Loucy (cell line): ENCODE measurements around the gene TLK1.
A peak's percentile ranks its signal among the peaks of the same experiment; 100 is the strongest.

Experiments used
- H2AFZ ChIP-seq: fragments of 200-600 bp; sonication (generic); 2 replicates; pipeline ENCODE4 v1.6.0; 2016; ENCODE audit warnings: antibody characterized with exemption, mild to moderate bottlenecking, low read length, moderate library complexity
- H3F3A ChIP-seq: fragments of 200-600 bp; 2 replicates; pipeline ENCODE4 v1.6.0; 2016; ENCODE audit warnings: antibody characterized with exemption, low read depth, mild to moderate bottlenecking
- H3K27me3 ChIP-seq: fragments of 200-600 bp; sonication (generic); 2 replicates; pipeline ENCODE4 v1.6.1; 2014; ENCODE audit warnings: low read length, mild to moderate bottlenecking; ENCODE audit not compliant: insufficient read depth, poor library complexity, severe bottlenecking
- H3K36me3 ChIP-seq: fragments of 200-600 bp; sonication (generic); 2 replicates; pipeline ENCODE4 v1.6.1; 2016; ENCODE audit warnings: low read length; ENCODE audit not compliant: insufficient read depth
- H3K4me1 ChIP-seq: fragments of 200-600 bp; sonication (generic); 2 replicates; pipeline ENCODE4 v1.5.1; 2014; ENCODE audit warnings: low read length, mild to moderate bottlenecking; ENCODE audit not compliant: insufficient read depth, poor library complexity, severe bottlenecking
- H3K4me2 ChIP-seq: fragments of 200-600 bp; sonication (generic); 2 replicates; pipeline ENCODE4 v1.6.0; 2014; ENCODE audit warnings: antibody characterized with exemption, low read length, low read depth, mild to moderate bottlenecking; ENCODE audit not compliant: poor library complexity, severe bottlenecking
- H3K4me3 ChIP-seq: fragments of 200-600 bp; sonication (generic); 2 replicates; pipeline ENCODE4 v1.5.1; 2014; ENCODE audit warnings: low read length, mild to moderate bottlenecking, mixed read lengths; ENCODE audit not compliant: poor library complexity, severe bottlenecking
- H3K79me2 ChIP-seq: fragments of 200-600 bp; sonication (generic); 2 replicates; pipeline ENCODE4 v1.6.1; 2014; ENCODE audit warnings: low read length; ENCODE audit not compliant: insufficient read depth
- H3K9ac ChIP-seq: fragments of 200-600 bp; sonication (generic); 2 replicates; pipeline ENCODE4 v1.6.0; 2014; ENCODE audit warnings: mild to moderate bottlenecking, low read depth, low read length, moderate library complexity; ENCODE audit not compliant: poor library complexity, severe bottlenecking
- H3K9me2 ChIP-seq: fragments of 200-600 bp; sonication (generic); replicated peaks from 2 replicates; pipeline ENCODE4 v1.6.1; 2016; ENCODE audit warnings: low read depth, low read length, mixed read lengths
- H3K9me3 ChIP-seq: fragments of 200-600 bp; sonication (generic); 2 replicates; pipeline ENCODE4 v1.6.1; 2014; ENCODE audit warnings: mild to moderate bottlenecking, antibody characterized with exemption, low read length, low read depth; ENCODE audit not compliant: insufficient read depth
- H4K20me1 ChIP-seq: fragments of 200-600 bp; sonication (generic); 2 replicates; pipeline ENCODE4 v1.6.0; 2014; ENCODE audit warnings: antibody characterized with exemption, low read length, mild to moderate bottlenecking; ENCODE audit not compliant: insufficient read depth, poor library complexity, severe bottlenecking
- CTCF ChIP-seq: fragments of 200-600 bp; sonication (generic); conservative IDR thresholded peaks from 2 replicates; pipeline ENCODE4 v1.5.1; 2014; ENCODE audit warnings: mild to moderate bottlenecking, antibody characterized with exemption, low read length
- EZH2phosphoT487 ChIP-seq: fragments of 200-600 bp; IDR thresholded peaks from 2 replicates; pipeline ENCODE4 v1.6.1; 2018; ENCODE audit warnings: antibody characterized with exemption, mild to moderate bottlenecking, moderate library complexity, borderline replicate concordance

The TLK1 gene

GRCh38 chr2:170975943-170976270 lies 184.8 kb downstream of the TLK1 start:
- Histone ChIP-seq H3K79me2 (no peaks in the 10 kb centered on the region), H3K36me3 (no peaks in the 10 kb centered on the region), H3F3A (no peaks in the 10 kb centered on the region), H4K20me1 (no peaks in the 10 kb centered on the region), H3K27me3 (no peaks in the 10 kb centered on the region), H3K4me3 (no peak overlapping the region), H2AFZ (no peak overlapping the region), H3K9me3 (no peaks in the 10 kb centered on the region), H3K9ac (no peak overlapping the region), H3K9me2 (no peaks in the 10 kb centered on the region), H3K4me2 (no peak overlapping the region), H3K4me1 (peaks cover 6% of the 10 kb centered on the region)
- TF ChIP-seq CTCF (no peak), EZH2phosphoT487 (no peak)

- Histone ChIP-seq H2AFZ (no peak overlapping the region), H3K79me2 (no peaks in the 10 kb centered on the region), H3K9ac (no peak overlapping the region), H3K9me3 (no peaks in the 10 kb centered on the region), H3F3A (0 out of 2 replicates have a peak, but pooled peaks cover 4% of the 10 kb centered on the region), H3K27me3 (no peaks in the 10 kb centered on the region), H3K4me1 (peaks cover 8% of the 10 kb centered on the region), H4K20me1 (no peaks in the 10 kb centered on the region), H3K36me3 (no peaks in the 10 kb centered on the region), H3K9me2 (no peaks in the 10 kb centered on the region), H3K4me3 (no peak overlapping the region), H3K4me2 (no peak overlapping the region)
- TF ChIP-seq EZH2phosphoT487: no peak
- no peak for TF ChIP-seq CTCF
These were observed 185.4 kb downstream of the TLK1 start for GRCh38 chr2:170975127-170975942.

- H2AFZ ChIP-seq: peak overlapping the region; percentile 95
- no peak overlapping the region for H3K9ac ChIP-seq
- peaks cover 14% of the 10 kb centered on the region for H3K4me1 ChIP-seq
- no peaks in the 10 kb centered on the region for H3K36me3 ChIP-seq
- H3F3A ChIP-seq: 0 out of 2 replicates have a peak, but pooled peaks cover 7% of the 10 kb centered on the region
- no peaks in the 10 kb centered on the region for H3K9me2 ChIP-seq
- no peaks in the 10 kb centered on the region for H3K27me3 ChIP-seq
- TF ChIP-seq CTCF: no peak
- TF ChIP-seq EZH2phosphoT487: no peak
- no peaks in the 10 kb centered on the region for H3K9me3 ChIP-seq
- H3K4me2 ChIP-seq: peak overlapping the region; percentile 82
- no peaks in the 10 kb centered on the region for H4K20me1 ChIP-seq
- no peaks in the 10 kb centered on the region for H3K79me2 ChIP-seq
- no peak overlapping the region for H3K4me3 ChIP-seq
These were observed 186.2 kb downstream of the TLK1 start for GRCh38 chr2:170974304-170974993.
